Measurements from ENCODE around the gene ATF4. TPM values are rescaled to one million over a fixed set of nuclear protein-coding genes. Genes with fewer than 3 reads are reported as not detected.
"Not testable (repeated sequence)": the region's sequence is repeated elsewhere in the genome, so short reads cannot be mapped to it uniquely, and the experiment has no call there.

ATF4 gene
- total RNA-seq, 3 donors from 2014 or later, result 201 to 581 (median 205) TPM

DNA sequence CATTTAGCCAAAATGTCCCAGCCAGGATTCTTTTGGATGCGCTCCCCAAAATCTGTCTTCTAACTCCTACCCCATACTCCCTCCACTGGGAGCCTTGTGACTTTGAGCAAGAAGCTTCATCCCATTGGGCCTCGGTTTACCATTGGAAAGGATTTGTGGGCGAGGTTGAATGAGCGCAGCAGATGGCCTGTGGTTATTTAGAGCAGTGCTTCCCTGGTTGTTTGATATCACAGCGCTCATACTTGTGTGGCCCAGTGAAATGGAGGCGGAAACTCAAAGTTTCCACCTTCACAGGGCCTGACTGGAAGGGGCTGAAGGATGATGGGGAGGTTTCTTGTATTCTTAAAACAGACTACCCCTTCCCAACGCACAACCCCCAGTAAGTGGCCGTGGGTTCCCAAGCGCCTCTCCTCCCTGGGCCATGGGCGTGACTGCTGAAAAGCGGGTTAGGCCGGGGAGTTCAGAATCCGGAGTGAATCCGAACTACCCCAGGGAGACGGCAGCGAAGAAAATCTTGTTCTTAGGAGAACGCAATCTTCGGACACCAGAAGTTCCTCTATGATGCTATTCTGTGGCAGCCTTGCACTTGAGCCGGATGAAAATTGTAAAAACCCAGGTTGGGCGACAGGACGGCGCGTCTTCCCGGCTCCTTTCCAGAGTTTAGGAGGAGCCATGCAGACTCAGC is 1.2 kb upstream of the ATF4 start:
- Histone ChIP-seq H3K4me3 (peak overlapping the region; percentile 100), H3K9me3 (no peaks in the 10 kb centered on the region), H3K4me1 (ENCODE audit: low read depth) (peaks cover 30% of the 10 kb centered on the region), H3K36me3 (ENCODE audit: low read depth) (peaks cover under 1% of the 10 kb centered on the region)
- TF ChIP-seq, protein P1, sequence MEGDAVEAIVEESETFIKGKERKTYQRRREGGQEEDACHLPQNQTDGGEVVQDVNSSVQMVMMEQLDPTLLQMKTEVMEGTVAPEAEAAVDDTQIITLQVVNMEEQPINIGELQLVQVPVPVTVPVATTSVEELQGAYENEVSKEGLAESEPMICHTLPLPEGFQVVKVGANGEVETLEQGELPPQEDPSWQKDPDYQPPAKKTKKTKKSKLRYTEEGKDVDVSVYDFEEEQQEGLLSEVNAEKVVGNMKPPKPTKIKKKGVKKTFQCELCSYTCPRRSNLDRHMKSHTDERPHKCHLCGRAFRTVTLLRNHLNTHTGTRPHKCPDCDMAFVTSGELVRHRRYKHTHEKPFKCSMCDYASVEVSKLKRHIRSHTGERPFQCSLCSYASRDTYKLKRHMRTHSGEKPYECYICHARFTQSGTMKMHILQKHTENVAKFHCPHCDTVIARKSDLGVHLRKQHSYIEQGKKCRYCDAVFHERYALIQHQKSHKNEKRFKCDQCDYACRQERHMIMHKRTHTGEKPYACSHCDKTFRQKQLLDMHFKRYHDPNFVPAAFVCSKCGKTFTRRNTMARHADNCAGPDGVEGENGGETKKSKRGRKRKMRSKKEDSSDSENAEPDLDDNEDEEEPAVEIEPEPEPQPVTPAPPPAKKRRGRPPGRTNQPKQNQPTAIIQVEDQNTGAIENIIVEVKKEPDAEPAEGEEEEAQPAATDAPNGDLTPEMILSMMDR (IDR thresholded peaks at IDR 0.05), result no peak
- ATAC-seq (peak; percentile 4), DNase-seq (no peak)
- intact Hi-C loops (cut with DNase I, micrococcal nuclease), result no loop called here

- ATAC-seq (peak; percentile 85), DNase-seq (peak; percentile 97 to 99 (median 98))
- Histone ChIP-seq H3K9me3 (no peaks in the 10 kb centered on the region), H3K36me3 (ENCODE audit: low read depth) (peaks cover 6% of the 10 kb centered on the region), H3K4me1 (ENCODE audit: low read depth) (peaks cover 30% of the 10 kb centered on the region), H3K4me3 (peak overlapping the region; percentile 100)
- TF ChIP-seq, protein P1 (IDR thresholded peaks at IDR 0.05), result no peak
- intact Hi-C loops (cut with DNase I, micrococcal nuclease), result no loop called here
Measured at GRCh38 chr22:39519681-39520225, 609 bp upstream of the ATF4 start.

- ATAC-seq; intact Hi-C loops (cut with DNase I, micrococcal nuclease); H3K36me3 ChIP-seq (ENCODE audit: low read depth); H3K9me3 ChIP-seq: not testable (repeated sequence)
- H3K4me1 ChIP-seq (ENCODE audit: low read depth), result peaks cover 34% of the 10 kb centered on the region
- peak in 1 of 3 donors; percentile 36 for DNase-seq
- peak overlapping the region; percentile 100 for H3K4me3 ChIP-seq
Measured at GRCh38 chr22:39521106-39521885, 934 bp downstream of the ATF4 start.

DNA sequence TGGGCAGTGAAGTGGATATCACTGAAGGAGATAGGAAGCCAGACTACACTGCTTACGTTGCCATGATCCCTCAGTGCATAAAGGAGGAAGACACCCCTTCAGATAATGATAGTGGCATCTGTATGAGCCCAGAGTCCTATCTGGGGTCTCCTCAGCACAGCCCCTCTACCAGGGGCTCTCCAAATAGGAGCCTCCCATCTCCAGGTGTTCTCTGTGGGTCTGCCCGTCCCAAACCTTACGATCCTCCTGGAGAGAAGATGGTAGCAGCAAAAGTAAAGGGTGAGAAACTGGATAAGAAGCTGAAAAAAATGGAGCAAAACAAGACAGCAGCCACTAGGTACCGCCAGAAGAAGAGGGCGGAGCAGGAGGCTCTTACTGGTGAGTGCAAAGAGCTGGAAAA is 1.7 kb downstream of the ATF4 start:
- not testable (repeated sequence) for DNase-seq; H3K36me3 ChIP-seq (ENCODE audit: low read depth)
- peaks cover 35% of the 10 kb centered on the region for H3K4me1 ChIP-seq (ENCODE audit: low read depth)

GRCh38 chr22:39522567-39523300 is 2.4 kb downstream of the ATF4 start:
- ATAC-seq, result peak; percentile 5
- H3K9me3 ChIP-seq, result no peaks in the 10 kb centered on the region

More for the DNA sequence above, 1.7 kb downstream of the ATF4 start:
- H3K9me3 ChIP-seq; ATAC-seq; intact Hi-C loops (cut with DNase I, micrococcal nuclease); H3K4me3 ChIP-seq: not testable (repeated sequence)

More at GRCh38 chr22:39522567-39523300, 2.4 kb downstream of the ATF4 start:
- no peak overlapping the region for H3K4me3 ChIP-seq
- TF ChIP-seq, protein P1 (IDR thresholded peaks at IDR 0.05), result no peak
- DNase-seq, result peak in 2 of 3 donors; percentile 46 to 71
- H3K4me1 ChIP-seq (ENCODE audit: low read depth), result peaks cover 41% of the 10 kb centered on the region
- intact Hi-C loops (cut with DNase I, micrococcal nuclease), result no loop called here
- H3K36me3 ChIP-seq (ENCODE audit: low read depth), result peaks cover 6% of the 10 kb centered on the region

Data from mucosa of descending colon (tissue), 3 donors.